Measurements from ENCODE around the gene CNTN5. TPM values are rescaled to one million over a fixed set of nuclear protein-coding genes. Genes with fewer than 3 reads are reported as not detected.

The CNTN5 gene
- total RNA-seq, 4 donors from 2014 or later: 0.51 to 2.3 (median 0.58) TPM; not detected in 1

DNA sequence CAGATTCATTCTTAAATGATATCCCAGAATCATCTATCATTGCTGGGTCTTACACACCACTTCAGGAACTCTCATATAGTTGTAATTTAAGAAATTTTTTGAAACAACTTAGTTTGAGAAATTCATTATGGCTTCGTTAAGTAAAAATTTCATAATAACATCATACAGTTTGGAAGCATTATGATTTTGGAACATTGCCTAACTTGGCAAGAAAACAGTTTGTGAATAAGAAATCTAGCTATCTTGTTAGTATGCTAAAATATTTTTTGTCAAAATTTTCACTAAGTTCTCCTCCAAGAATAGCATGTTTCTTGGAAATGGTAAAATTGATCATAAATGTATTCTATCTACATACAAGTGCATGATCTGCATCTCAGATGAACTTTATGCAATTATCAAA is 217.7 kb downstream of the CNTN5 start:
- Histone ChIP-seq H3K9me3 (no peaks in the 10 kb centered on the region), H3K4me1 (no peaks in the 10 kb centered on the region), H3K27ac (no peak overlapping the region), H3K36me3 (no peaks in the 10 kb centered on the region), H3K4me3 (no peak overlapping the region), H3K27me3 (no peaks in the 10 kb centered on the region)
- TF ChIP-seq POLR2A (IDR thresholded peaks at IDR 0.05): no peak
- TF ChIP-seq, protein P1, sequence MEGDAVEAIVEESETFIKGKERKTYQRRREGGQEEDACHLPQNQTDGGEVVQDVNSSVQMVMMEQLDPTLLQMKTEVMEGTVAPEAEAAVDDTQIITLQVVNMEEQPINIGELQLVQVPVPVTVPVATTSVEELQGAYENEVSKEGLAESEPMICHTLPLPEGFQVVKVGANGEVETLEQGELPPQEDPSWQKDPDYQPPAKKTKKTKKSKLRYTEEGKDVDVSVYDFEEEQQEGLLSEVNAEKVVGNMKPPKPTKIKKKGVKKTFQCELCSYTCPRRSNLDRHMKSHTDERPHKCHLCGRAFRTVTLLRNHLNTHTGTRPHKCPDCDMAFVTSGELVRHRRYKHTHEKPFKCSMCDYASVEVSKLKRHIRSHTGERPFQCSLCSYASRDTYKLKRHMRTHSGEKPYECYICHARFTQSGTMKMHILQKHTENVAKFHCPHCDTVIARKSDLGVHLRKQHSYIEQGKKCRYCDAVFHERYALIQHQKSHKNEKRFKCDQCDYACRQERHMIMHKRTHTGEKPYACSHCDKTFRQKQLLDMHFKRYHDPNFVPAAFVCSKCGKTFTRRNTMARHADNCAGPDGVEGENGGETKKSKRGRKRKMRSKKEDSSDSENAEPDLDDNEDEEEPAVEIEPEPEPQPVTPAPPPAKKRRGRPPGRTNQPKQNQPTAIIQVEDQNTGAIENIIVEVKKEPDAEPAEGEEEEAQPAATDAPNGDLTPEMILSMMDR (IDR thresholded peaks at IDR 0.05): no peak
- intact Hi-C loops (cut with DNase I; ENCODE audit: low total_unique reads): no loop called here
- no peak for DNase-seq

DNA sequence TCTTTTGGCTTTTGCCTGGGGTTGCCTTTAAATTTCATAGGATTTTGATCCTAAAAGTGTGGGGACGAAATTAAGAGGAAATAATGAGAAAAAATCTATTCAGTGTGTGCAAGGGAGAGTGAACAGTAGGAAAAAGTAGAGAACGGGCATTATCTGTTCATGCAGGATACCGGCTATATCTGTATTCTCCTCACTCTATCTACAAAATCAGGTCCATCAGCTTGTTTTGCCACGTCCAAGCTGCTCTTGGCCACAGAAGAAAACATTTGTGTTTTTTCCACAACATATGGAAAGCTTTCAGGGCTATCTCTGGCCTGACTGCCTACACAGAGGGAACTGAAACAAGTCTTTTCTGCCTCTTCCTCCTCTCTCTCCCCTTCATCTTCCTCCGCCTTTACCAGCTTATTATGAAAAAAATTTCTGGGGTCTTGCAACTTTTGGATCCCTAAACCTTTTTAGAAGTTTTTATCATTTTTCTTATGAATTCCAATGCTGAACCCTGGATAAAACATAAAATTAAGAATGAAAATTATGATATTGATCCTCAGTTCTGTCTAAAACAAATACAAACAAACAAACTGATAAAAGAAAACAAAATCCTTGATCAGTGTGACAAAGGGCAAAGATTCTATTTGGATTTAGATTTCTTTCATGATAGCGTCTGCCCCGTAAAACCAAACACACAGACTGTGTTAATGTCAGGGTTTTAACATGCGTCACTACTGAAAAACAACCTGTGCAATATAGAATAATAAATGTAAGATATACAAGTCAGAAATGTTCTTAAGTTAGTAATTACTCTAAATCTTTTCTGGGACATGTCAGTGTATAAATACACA is 219.7 kb downstream of the CNTN5 start:
- Histone ChIP-seq H3K27me3 (no peaks in the 10 kb centered on the region), H3K4me1 (no peaks in the 10 kb centered on the region), H3K36me3 (no peaks in the 10 kb centered on the region), H3K4me3 (no peak overlapping the region), H3K9me3 (no peaks in the 10 kb centered on the region), H3K27ac (no peak overlapping the region)
- intact Hi-C loops (cut with DNase I; ENCODE audit: low total_unique reads): no loop called here
- TF ChIP-seq POLR2A (IDR thresholded peaks at IDR 0.05): no peak
- no peak for DNase-seq

DNA sequence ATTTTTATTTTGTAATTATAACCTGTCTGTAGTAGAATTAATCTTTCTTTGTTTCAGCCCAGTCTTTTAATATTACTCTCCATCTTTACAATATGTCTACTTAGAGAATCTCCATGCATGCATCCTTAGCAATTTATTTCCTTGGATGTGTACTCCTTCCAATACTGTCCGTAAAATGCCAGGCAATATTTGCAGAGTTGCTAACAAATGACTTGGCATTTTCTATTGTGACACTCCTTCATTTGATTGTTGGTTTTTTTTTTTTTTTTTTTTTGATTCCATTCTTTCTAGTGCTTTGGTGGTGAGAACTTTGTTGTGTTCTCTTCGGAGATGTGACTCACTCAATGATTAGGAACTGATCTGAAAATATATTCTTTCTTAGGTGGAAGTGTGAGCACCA is 220.3 kb downstream of the CNTN5 start:
- DNase-seq: no peak
- no peak overlapping the region for H3K27ac ChIP-seq
- no peak for TF ChIP-seq POLR2A (IDR thresholded peaks at IDR 0.05)
- TF ChIP-seq, protein P1 (IDR thresholded peaks at IDR 0.05): no peak
- no peak overlapping the region for H3K4me3 ChIP-seq
- H3K27me3 ChIP-seq: no peaks in the 10 kb centered on the region
- H3K4me1 ChIP-seq: no peaks in the 10 kb centered on the region
- H3K36me3 ChIP-seq: no peaks in the 10 kb centered on the region
- intact Hi-C loops (cut with DNase I; ENCODE audit: low total_unique reads): no loop called here
- no peaks in the 10 kb centered on the region for H3K9me3 ChIP-seq

DNA sequence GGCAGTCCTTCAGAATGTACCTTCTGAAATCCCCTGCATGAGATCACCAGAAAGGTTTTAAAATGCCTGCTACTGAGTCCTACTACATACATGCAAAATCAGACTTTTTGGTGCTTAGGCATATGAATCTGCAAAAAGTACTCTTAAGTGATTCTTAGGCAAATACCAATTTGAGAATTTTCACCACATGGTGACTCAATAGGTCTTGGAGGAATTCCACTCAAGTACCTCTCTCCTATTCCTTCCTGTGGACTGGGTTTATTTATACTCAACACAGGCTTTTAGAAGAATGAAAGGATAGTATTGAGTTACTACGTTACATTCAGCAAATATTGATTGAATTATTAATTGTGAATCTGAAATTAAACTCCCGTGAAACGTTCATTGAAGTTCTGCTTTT is 223.9 kb downstream of the CNTN5 start:
- Histone ChIP-seq H3K4me3 (no peak overlapping the region), H3K36me3 (no peaks in the 10 kb centered on the region), H3K4me1 (no peaks in the 10 kb centered on the region), H3K27ac (no peak overlapping the region), H3K9me3 (no peaks in the 10 kb centered on the region), H3K27me3 (no peaks in the 10 kb centered on the region)
- no peak for DNase-seq
- intact Hi-C loops (cut with DNase I; ENCODE audit: low total_unique reads): no loop called here
- TF ChIP-seq, protein P1 (IDR thresholded peaks at IDR 0.05): no peak
- TF ChIP-seq POLR2A (IDR thresholded peaks at IDR 0.05): no peak

DNA sequence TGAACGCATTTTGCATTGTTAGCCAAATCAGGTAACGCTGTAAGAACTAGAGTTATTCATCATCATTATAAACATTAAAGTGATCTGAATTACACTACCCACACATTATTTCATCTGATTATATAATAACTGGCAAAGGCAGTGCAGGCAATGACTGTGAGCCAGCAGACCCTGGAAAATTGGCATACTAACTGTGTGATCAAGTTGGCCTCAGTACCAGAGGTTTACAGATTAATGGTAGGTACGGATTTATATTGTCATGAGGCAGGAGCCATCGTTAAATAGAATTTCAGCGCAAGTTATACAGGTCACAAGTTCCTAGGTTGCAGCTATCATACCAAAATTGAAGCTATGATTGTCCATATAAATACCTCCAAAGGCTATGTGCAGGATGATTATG is 225.4 kb downstream of the CNTN5 start:
- no peak for DNase-seq
- intact Hi-C loops (cut with DNase I; ENCODE audit: low total_unique reads): no loop called here
- TF ChIP-seq, protein P1 (IDR thresholded peaks at IDR 0.05): no peak
- no peak for TF ChIP-seq POLR2A (IDR thresholded peaks at IDR 0.05)
- H3K4me3 ChIP-seq: no peak overlapping the region
- H3K27me3 ChIP-seq: no peaks in the 10 kb centered on the region
- no peaks in the 10 kb centered on the region for H3K4me1 ChIP-seq
- no peaks in the 10 kb centered on the region for H3K36me3 ChIP-seq
- H3K9me3 ChIP-seq: no peaks in the 10 kb centered on the region
- no peak overlapping the region for H3K27ac ChIP-seq

All from uterus (tissue), 4 donors.